OCI-LY7 (cell line): Measurements from ENCODE around the gene TRPM7. TPM values are rescaled to one million over a fixed set of nuclear protein-coding genes. Genes with fewer than 3 reads are reported as not detected.

ENCODE experiments used
- Bru-seq: library from RNA; stranded (reverse); fragments of 400-500 nt; gene quantifications from one replicate; lab custom pipeline; 2021; lab: Mats Ljungman, UMichigan
- BruChase-seq, 2 experiments: library from RNA; stranded (reverse); fragments of 400-500 nt; gene quantifications; one replicate each; lab custom pipeline; 2021; lab: Mats Ljungman, UMichigan
- BruUV-seq: library from RNA; stranded (reverse); fragments of 400-500 nt; replicated peaks from 2 replicates; lab custom pipeline; 2021; lab: Mats Ljungman, UMichigan
- CTCF ChIA-PET: fragments of 300-600 bp; sonication (Branson Sonifier 250); formaldehyde crosslinking; loops from one replicate; lab custom pipeline; 2022; ENCODE audit warnings: antibody characterized with exemption; ENCODE audit not compliant: unreplicated experiment; lab: Charles Lee
- POLR2A ChIA-PET: fragments of 300-600 bp; sonication (Branson Sonifier 250); formaldehyde crosslinking; loops from one replicate; lab custom pipeline; 2022; ENCODE audit warnings: antibody characterized with exemption; lab: Charles Lee
- DNase-seq: peaks from one replicate; pipeline ENCODE4 v3.0.0-alpha.2; 2015; ENCODE audit warnings: low spot score
- H2AFZ ChIP-seq: fragments of 200-600 bp; sonication (generic), shearing (Covaris generic); 2 replicates; pipeline ENCODE4 v1.6.1; 2014; ENCODE audit warnings: mild to moderate bottlenecking, antibody characterized with exemption, low read length, moderate library complexity
- H3K27ac ChIP-seq: fragments of 200-600 bp; sonication (generic); 2 replicates; pipeline ENCODE4 v1.5.1; 2014; ENCODE audit warnings: mixed run types, low read depth, mild to moderate bottlenecking, moderate library complexity, low read length, inconsistent platforms; ENCODE audit not compliant: poor library complexity, severe bottlenecking
- H3K36me3 ChIP-seq: fragments of 200-600 bp; sonication (generic); 2 replicates; pipeline ENCODE4 v1.6.1; 2014; ENCODE audit warnings: mild to moderate bottlenecking, antibody characterized with exemption, low read length, moderate library complexity, mixed read lengths; ENCODE audit not compliant: insufficient read depth
- H3K4me1 ChIP-seq: fragments of 200-600 bp; sonication (generic); 2 replicates; pipeline ENCODE4 v1.5.1; 2014; ENCODE audit warnings: mild to moderate bottlenecking, low read length; ENCODE audit not compliant: insufficient read depth, poor library complexity, severe bottlenecking
- H3K4me2 ChIP-seq: fragments of 200-600 bp; sonication (generic); 2 replicates; pipeline ENCODE4 v1.6.1; 2014; ENCODE audit warnings: mild to moderate bottlenecking, low read length
- H3K4me3 ChIP-seq: fragments of 200-600 bp; sonication (generic); 2 replicates; pipeline ENCODE4 v1.5.1; 2014; ENCODE audit warnings: mild to moderate bottlenecking, low read depth, low read length; ENCODE audit not compliant: poor library complexity, severe bottlenecking
- H3K79me2 ChIP-seq: fragments of 200-600 bp; sonication (generic); 2 replicates; pipeline ENCODE4 v1.6.1; 2016; ENCODE audit warnings: low read depth, mild to moderate bottlenecking, low read length, moderate library complexity, mixed read lengths; ENCODE audit not compliant: insufficient read depth
- H3K9me2 ChIP-seq: fragments of 200-600 bp; sonication (generic); 2 replicates; pipeline ENCODE4 v1.6.1; 2016; ENCODE audit warnings: mild to moderate bottlenecking, low read length, mixed read lengths; ENCODE audit not compliant: insufficient read depth
- H3K9me3 ChIP-seq: fragments of 200-600 bp; sonication (generic); 2 replicates; pipeline ENCODE4 v1.6.1; 2014; ENCODE audit warnings: mild to moderate bottlenecking, mixed run types, low read length, mixed read lengths
- H4K20me1 ChIP-seq: fragments of 200-600 bp; sonication (generic); 2 replicates; pipeline ENCODE4 v1.6.1; 2014; ENCODE audit warnings: mild to moderate bottlenecking, antibody characterized with exemption, low read length, moderate library complexity, mixed read lengths; ENCODE audit not compliant: insufficient read depth
- EZH2phosphoT487 ChIP-seq: fragments of 200-600 bp; sonication (generic); IDR thresholded peaks from 2 replicates; pipeline ENCODE4 v1.6.1; 2018; ENCODE audit warnings: low read depth, borderline replicate concordance, mild to moderate bottlenecking, mixed run types, antibody characterized with exemption, low read length, moderate library complexity, mixed read lengths
- intact Hi-C: fragments of 100-400 bp; cut with micrococcal nuclease; formaldehyde crosslinking; loops from one replicate; pipeline ENCODE4 v1.10.0; 2022; ENCODE audit not compliant: unreplicated experiment
- long read RNA-seq: library from polyadenylated mRNA; stranded (forward); transcript quantifications from one replicate; pipeline ENCODE4 v2.0.0, GENCODE V29; 2022
- total RNA-seq, 2 experiments: library from RNA; depleted of rRNA in 1 of 2; stranded (reverse); fragments of >200 nt in 1 of 2; shearing (Covaris generic) in 1 of 2; gene quantifications; 2 replicates each; pipeline ENCODE4 v1.2.3, GENCODE V29; 2014 to 2022
- TF ChIP-seq, protein P1 (sequence below): fragments of 200-600 bp; sonication (generic); conservative IDR thresholded peaks from 2 replicates; pipeline ENCODE4 v1.5.1; 2014; ENCODE audit warnings: mild to moderate bottlenecking, antibody characterized with exemption, low read length, moderate library complexity, mixed read lengths

TRPM7 gene, protein sequence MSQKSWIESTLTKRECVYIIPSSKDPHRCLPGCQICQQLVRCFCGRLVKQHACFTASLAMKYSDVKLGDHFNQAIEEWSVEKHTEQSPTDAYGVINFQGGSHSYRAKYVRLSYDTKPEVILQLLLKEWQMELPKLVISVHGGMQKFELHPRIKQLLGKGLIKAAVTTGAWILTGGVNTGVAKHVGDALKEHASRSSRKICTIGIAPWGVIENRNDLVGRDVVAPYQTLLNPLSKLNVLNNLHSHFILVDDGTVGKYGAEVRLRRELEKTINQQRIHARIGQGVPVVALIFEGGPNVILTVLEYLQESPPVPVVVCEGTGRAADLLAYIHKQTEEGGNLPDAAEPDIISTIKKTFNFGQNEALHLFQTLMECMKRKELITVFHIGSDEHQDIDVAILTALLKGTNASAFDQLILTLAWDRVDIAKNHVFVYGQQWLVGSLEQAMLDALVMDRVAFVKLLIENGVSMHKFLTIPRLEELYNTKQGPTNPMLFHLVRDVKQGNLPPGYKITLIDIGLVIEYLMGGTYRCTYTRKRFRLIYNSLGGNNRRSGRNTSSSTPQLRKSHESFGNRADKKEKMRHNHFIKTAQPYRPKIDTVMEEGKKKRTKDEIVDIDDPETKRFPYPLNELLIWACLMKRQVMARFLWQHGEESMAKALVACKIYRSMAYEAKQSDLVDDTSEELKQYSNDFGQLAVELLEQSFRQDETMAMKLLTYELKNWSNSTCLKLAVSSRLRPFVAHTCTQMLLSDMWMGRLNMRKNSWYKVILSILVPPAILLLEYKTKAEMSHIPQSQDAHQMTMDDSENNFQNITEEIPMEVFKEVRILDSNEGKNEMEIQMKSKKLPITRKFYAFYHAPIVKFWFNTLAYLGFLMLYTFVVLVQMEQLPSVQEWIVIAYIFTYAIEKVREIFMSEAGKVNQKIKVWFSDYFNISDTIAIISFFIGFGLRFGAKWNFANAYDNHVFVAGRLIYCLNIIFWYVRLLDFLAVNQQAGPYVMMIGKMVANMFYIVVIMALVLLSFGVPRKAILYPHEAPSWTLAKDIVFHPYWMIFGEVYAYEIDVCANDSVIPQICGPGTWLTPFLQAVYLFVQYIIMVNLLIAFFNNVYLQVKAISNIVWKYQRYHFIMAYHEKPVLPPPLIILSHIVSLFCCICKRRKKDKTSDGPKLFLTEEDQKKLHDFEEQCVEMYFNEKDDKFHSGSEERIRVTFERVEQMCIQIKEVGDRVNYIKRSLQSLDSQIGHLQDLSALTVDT (N-terminal part only)
- total RNA-seq (2014; rRNA removed; shearing (Covaris generic)), result 49.3 and 50.0 TPM in 2 replicates
- total RNA-seq (2022), result 59.7 and 64.0 TPM in 2 replicates
- percentile 90 among the genes with signal in this experiment for Bru-seq, nascent RNA
- percentile 89 among the genes with signal in this experiment for BruChase-seq, experiment 1, labeled RNA remaining after a 6-hour chase
- percentile 89 among the genes with signal in this experiment for BruChase-seq, experiment 2, labeled RNA remaining after a 2-hour chase
- long read RNA-seq, full-length matches to known transcripts, result 8 of 21 reads
- long read RNA-seq, partial matches to known transcripts, result 7 of 21 reads
- long read RNA-seq, other reads (novel, unspliced or antisense), result 6 of 21 reads

DNA sequence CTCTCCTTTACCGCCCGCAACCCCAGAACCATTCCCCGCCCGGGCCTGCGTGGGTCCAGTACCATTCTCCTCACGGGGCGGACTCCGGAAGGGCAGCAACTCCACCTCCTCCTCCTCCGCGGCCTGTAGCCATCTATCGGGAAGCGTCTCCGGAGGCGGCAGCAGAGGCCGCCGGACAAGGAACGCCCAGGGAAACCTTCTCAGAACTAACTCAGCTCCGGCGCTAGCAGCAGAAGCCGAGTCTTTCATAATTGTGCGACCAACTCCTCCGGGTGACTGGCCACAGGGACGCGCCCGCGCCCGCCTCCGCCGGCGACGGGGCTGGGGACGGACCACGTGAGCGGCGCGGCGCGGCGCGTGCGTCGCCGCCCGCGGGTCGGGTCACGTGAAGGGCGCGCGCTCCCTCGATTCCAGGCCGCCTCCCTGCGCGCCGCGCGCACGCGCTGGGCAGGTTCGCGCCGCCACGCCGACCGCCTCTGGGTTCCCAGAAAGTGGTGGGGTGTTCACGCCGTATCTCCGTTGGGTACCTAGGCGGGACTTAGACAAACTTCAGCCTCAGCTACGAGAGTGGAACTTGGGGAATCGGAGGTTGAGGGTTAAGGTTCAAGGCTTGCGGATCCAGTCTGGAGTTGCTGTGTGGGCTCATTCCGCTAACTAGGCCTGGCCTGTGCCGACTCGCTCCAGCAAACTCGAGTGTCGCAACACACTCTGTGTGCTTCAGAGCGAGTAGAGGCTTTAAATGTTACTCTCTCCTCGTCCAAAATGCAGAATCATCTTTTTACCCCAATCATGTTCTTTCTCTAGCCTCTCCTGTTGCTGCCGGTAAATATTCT, at the start of gene TRPM7:
TRPM7 (minus strand) TSS at position 329 of the 833 bp plus-strand sequence; CDS start at position 65, 264 bp downstream.
- peaks cover 22% of the 10 kb centered on the region for H3K4me1 ChIP-seq
- H3K27ac ChIP-seq, result peak within 1 kb of the TSS; percentile 76
- intact Hi-C loops, result loop anchor here (2.0 to 10.0 kb wide), 2 partner anchors 78 to 332 kb away; partner anchors contain the start of genes GABPB1 and SPPL2A
- H3K9me3 ChIP-seq, result no peaks in the 10 kb centered on the region
- DNase-seq, result peak; percentile 92
- no peaks in the 10 kb centered on the region for H3K9me2 ChIP-seq
- peaks cover 35% of the 10 kb centered on the region for H3K36me3 ChIP-seq
- peaks cover 13% of the 10 kb centered on the region for H4K20me1 ChIP-seq
- TF ChIP-seq, protein P1, sequence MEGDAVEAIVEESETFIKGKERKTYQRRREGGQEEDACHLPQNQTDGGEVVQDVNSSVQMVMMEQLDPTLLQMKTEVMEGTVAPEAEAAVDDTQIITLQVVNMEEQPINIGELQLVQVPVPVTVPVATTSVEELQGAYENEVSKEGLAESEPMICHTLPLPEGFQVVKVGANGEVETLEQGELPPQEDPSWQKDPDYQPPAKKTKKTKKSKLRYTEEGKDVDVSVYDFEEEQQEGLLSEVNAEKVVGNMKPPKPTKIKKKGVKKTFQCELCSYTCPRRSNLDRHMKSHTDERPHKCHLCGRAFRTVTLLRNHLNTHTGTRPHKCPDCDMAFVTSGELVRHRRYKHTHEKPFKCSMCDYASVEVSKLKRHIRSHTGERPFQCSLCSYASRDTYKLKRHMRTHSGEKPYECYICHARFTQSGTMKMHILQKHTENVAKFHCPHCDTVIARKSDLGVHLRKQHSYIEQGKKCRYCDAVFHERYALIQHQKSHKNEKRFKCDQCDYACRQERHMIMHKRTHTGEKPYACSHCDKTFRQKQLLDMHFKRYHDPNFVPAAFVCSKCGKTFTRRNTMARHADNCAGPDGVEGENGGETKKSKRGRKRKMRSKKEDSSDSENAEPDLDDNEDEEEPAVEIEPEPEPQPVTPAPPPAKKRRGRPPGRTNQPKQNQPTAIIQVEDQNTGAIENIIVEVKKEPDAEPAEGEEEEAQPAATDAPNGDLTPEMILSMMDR, result no peak
- no peak for TF ChIP-seq EZH2phosphoT487
- ChIA-PET POLR2A (interaction anchor here (1.2 kb wide), 1 partner anchor 12 kb away, joined by 3 read pairs; no protein-coding TSS in a partner anchor), CTCF (interaction anchor here (0.6 kb wide), 1 partner anchor 35 kb away, joined by 3 read pairs; no protein-coding TSS in a partner anchor)
- H3K79me2 ChIP-seq, result peaks cover 58% of the 10 kb centered on the region
- H3K4me3 ChIP-seq, result peak within 1 kb of the TSS; percentile 96
- BruUV-seq, result no TSS peak
- peak within 1 kb of the TSS; percentile 81 for H3K4me2 ChIP-seq
- H2AFZ ChIP-seq, result peak within 1 kb of the TSS; percentile 82

DNA sequence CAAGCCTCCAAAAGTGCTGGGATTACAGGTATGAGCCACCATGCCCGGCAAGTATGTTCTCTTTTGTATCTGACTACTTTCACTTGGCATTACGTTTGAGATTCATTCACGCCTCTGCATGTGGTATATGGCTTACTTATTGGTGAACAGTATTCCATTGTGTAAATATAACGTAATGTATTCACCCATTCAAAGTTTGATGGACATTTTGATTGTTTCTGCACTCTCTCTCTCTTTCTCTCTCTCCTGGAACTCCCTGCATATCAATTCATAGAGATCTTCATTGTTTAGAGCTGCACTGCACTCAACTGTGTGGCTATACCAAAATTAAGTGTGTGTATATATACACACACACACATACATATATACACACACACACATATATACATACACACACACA, 48.6 kb upstream of the TRPM7 start:
- Histone ChIP-seq H3K4me2 (no peak overlapping the region), H3K79me2 (no peaks in the 10 kb centered on the region), H3K4me3 (no peak overlapping the region), H4K20me1 (no peaks in the 10 kb centered on the region), H3K27ac (no peak overlapping the region), H3K9me2 (no peaks in the 10 kb centered on the region), H3K36me3 (peaks cover 43% of the 10 kb centered on the region), H3K4me1 (no peaks in the 10 kb centered on the region), H2AFZ (no peak overlapping the region), H3K9me3 (no peaks in the 10 kb centered on the region)
- POLR2A ChIA-PET, result interaction anchor here (0.7 kb wide), 1 partner anchor 125 kb away, joined by 4 read pairs; no protein-coding TSS in a partner anchor
- CTCF ChIA-PET, result no interaction called here
- no TSS peak for BruUV-seq
- TF ChIP-seq, protein P1, result no peak
- no peak for TF ChIP-seq EZH2phosphoT487
- no peak for DNase-seq
- intact Hi-C loops, result no loop called here
